Upper lobe of left lung (tissue), 4 donors: ENCODE data around the gene CATSPER3.

Experiments used
- CTCF ChIP-seq, 6 experiments: fragments of 450-650 bp in 4 of 6; fragments of 200-600 bp in 2 of 6; sonication (generic) in 2 of 6; IDR thresholded peaks; one replicate each; pipeline ENCODE4 v1.5.1; 2016 to 2019; ENCODE audit warnings: antibody characterized with exemption in 6 of 6
- POLR2A ChIP-seq, 4 donors: fragments of 450-650 bp; IDR thresholded peaks; one replicate each; pipeline ENCODE4 v1.5.1; 2016 to 2017; ENCODE audit warnings: antibody characterized with exemption in 4 of 4, mild to moderate bottlenecking in 2 of 4

- TF ChIP-seq POLR2A (IDR thresholded peaks at IDR 0.05) (no peak), CTCF (IDR thresholded peaks at IDR 0.05) (no peak)
Observed at GRCh38 chr5:134944630-134945029, 23.1 kb upstream of the CATSPER3 start.
